LNCAP (cell line): ENCODE results near the gene HOXC6.

Experiments used
- CTCF ChIP-seq: fragments of 450-650 bp; IDR thresholded peaks from 2 replicates; pipeline ENCODE4 v1.5.1; 2017; ENCODE audit warnings: mild to moderate bottlenecking

The HOXC6 gene

GRCh38 chr12:54040148-54040494 lies 11.9 kb downstream of the HOXC6 start:
- TF ChIP-seq CTCF: no peak

GRCh38 chr12:54040648-54041047 lies 12.4 kb downstream of the HOXC6 start:
- no peak for TF ChIP-seq CTCF

GRCh38 chr12:54041097-54041690 lies 13.0 kb downstream of the HOXC6 start:
- TF ChIP-seq CTCF: no peak

GRCh38 chr12:54042970-54043853 lies 15.0 kb downstream of the HOXC6 start:
- TF ChIP-seq CTCF: no peak

- TF ChIP-seq CTCF: no peak
Observed at GRCh38 chr12:54044425-54045103, 16.3 kb downstream of the HOXC6 start.

- no peak for TF ChIP-seq CTCF
Observed at GRCh38 chr12:54045401-54045800, 17.2 kb downstream of the HOXC6 start.

GRCh38 chr12:54045868-54046521 lies 17.8 kb downstream of the HOXC6 start:
- no peak for TF ChIP-seq CTCF
